ENCODE measurements around the gene ASB3.

DNA sequence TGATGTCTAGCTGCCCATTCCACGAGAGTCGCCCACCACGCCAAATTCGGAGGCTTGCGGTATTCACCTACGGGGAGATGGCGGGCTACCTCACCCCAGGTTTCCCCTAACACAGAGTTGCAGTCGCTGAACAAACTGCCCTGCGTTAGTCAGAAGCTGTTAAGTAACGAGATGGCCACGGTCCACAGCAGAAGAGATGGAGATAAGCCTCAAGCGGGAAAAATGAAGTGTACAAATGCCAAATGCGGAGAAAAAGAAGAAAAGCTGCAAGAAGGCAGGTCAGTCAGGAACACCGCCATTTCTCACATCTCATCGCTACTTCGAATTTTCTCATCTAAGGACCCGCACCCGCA, 425 bp downstream of the ASB3 start:
- TF ChIP-seq, protein P1, sequence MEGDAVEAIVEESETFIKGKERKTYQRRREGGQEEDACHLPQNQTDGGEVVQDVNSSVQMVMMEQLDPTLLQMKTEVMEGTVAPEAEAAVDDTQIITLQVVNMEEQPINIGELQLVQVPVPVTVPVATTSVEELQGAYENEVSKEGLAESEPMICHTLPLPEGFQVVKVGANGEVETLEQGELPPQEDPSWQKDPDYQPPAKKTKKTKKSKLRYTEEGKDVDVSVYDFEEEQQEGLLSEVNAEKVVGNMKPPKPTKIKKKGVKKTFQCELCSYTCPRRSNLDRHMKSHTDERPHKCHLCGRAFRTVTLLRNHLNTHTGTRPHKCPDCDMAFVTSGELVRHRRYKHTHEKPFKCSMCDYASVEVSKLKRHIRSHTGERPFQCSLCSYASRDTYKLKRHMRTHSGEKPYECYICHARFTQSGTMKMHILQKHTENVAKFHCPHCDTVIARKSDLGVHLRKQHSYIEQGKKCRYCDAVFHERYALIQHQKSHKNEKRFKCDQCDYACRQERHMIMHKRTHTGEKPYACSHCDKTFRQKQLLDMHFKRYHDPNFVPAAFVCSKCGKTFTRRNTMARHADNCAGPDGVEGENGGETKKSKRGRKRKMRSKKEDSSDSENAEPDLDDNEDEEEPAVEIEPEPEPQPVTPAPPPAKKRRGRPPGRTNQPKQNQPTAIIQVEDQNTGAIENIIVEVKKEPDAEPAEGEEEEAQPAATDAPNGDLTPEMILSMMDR (IDR thresholded peaks at IDR 0.05; ENCODE audit: borderline replicate concordance, extremely low read depth, low read length, poor library complexity, severe bottlenecking) = no peak
- no peak for TF ChIP-seq EZH2 (IDR thresholded peaks at IDR 0.05; ENCODE audit: borderline replicate concordance, low read depth, low read length, severe bottlenecking)
